Duodenal mucosa (tissue), 2 donors: ENCODE results near the gene TTC39C.

Experiments used
- H3K27ac ChIP-seq: one replicate; pipeline ENCODE4 v1.7.0; 2013; ENCODE audit warnings: low read depth, low read length
- H3K27me3 ChIP-seq, 2 donors: one replicate each; pipeline ENCODE4 v1.7.0; 2013; ENCODE audit warnings: low read length in 2 of 2, control low read depth in 1 of 2; ENCODE audit not compliant: insufficient read depth in 2 of 2, control insufficient read depth in 1 of 2
- H3K36me3 ChIP-seq, 2 donors: one replicate each; pipeline ENCODE4 v1.7.0; 2013; ENCODE audit warnings: low read length in 2 of 2, control low read depth in 1 of 2; ENCODE audit not compliant: insufficient read depth in 2 of 2, control insufficient read depth in 1 of 2
- H3K4me1 ChIP-seq, 2 donors: one replicate each; pipeline ENCODE4 v1.7.0; 2013; ENCODE audit warnings: low read length in 2 of 2, control low read depth in 1 of 2; ENCODE audit not compliant: insufficient read depth in 2 of 2, control insufficient read depth in 1 of 2
- H3K4me3 ChIP-seq, 2 donors: one replicate each; pipeline ENCODE4 v1.7.0; 2013; ENCODE audit warnings: low read length in 2 of 2, low read depth in 1 of 2
- H3K9ac ChIP-seq, 2 donors: one replicate each; pipeline ENCODE4 v1.7.0; 2013; ENCODE audit warnings: low read length in 2 of 2, low read depth in 1 of 2
- H3K9me3 ChIP-seq, 2 donors: one replicate each; pipeline ENCODE4 v1.7.0; 2013; ENCODE audit warnings: low read length in 2 of 2, control low read depth in 1 of 2; ENCODE audit not compliant: control insufficient read depth in 1 of 2

Gene TTC39C

GRCh38 chr18:24153397-24153796, 138.8 kb downstream of the TTC39C start:
- H3K36me3 ChIP-seq, result no peaks in the 10 kb centered on the region
- H3K4me1 ChIP-seq, result no peaks in the 10 kb centered on the region
- H3K4me3 ChIP-seq, result no peak overlapping the region
- H3K9ac ChIP-seq, result no peak overlapping the region
- no peaks in the 10 kb centered on the region for H3K9me3 ChIP-seq
- H3K27ac ChIP-seq, result no peak overlapping the region
- no peaks in the 10 kb centered on the region for H3K27me3 ChIP-seq

GRCh38 chr18:24157855-24158254, 143.3 kb downstream of the TTC39C start:
- no peaks in the 10 kb centered on the region for H3K27me3 ChIP-seq
- peaks cover 4 to 13% of the 10 kb centered on the region in 2 donors for H3K36me3 ChIP-seq
- H3K9ac ChIP-seq, result no peak overlapping the region
- no peak overlapping the region for H3K4me3 ChIP-seq
- no peaks in the 10 kb centered on the region for H3K4me1 ChIP-seq
- H3K9me3 ChIP-seq, result no peaks in the 10 kb centered on the region
- no peak overlapping the region for H3K27ac ChIP-seq

- Histone ChIP-seq H3K27me3 (no peaks in the 10 kb centered on the region), H3K4me3 (no peak overlapping the region), H3K9ac (no peak overlapping the region), H3K36me3 (peaks cover 8 to 19% of the 10 kb centered on the region in 2 donors), H3K27ac (no peak overlapping the region), H3K4me1 (no peaks in the 10 kb centered on the region), H3K9me3 (no peaks in the 10 kb centered on the region)
These were observed 145.5 kb downstream of the TTC39C start for GRCh38 chr18:24160086-24160485.

- H3K36me3 ChIP-seq, result peaks cover 8 to 27% of the 10 kb centered on the region in 2 donors
- no peaks in the 10 kb centered on the region for H3K4me1 ChIP-seq
These were observed 146.8 kb downstream of the TTC39C start for GRCh38 chr18:24161304-24161703.

GRCh38 chr18:24168496-24168895, 153.9 kb downstream of the TTC39C start:
- no peak overlapping the region for H3K27ac ChIP-seq
- no peak overlapping the region for H3K4me3 ChIP-seq
- H3K9ac ChIP-seq, result no peak overlapping the region
- no peaks in the 10 kb centered on the region for H3K9me3 ChIP-seq
- H3K4me1 ChIP-seq, result no peaks in the 10 kb centered on the region
- peaks cover 8 to 33% of the 10 kb centered on the region in 2 donors for H3K36me3 ChIP-seq
- H3K27me3 ChIP-seq, result no peaks in the 10 kb centered on the region

More at GRCh38 chr18:24161304-24161703, 146.8 kb downstream of the TTC39C start:
- H3K27me3 ChIP-seq, result no peaks in the 10 kb centered on the region
- no peak overlapping the region for H3K27ac ChIP-seq
- H3K9ac ChIP-seq, result no peak overlapping the region
- H3K9me3 ChIP-seq, result no peaks in the 10 kb centered on the region
- H3K4me3 ChIP-seq, result no peak overlapping the region

GRCh38 chr18:24170360-24170759, 155.8 kb downstream of the TTC39C start:
- no peak overlapping the region for H3K4me3 ChIP-seq
- H3K27me3 ChIP-seq, result no peaks in the 10 kb centered on the region
- H3K9ac ChIP-seq, result no peak overlapping the region
- no peaks in the 10 kb centered on the region for H3K4me1 ChIP-seq
- peaks cover 3 to 28% of the 10 kb centered on the region in 2 donors for H3K36me3 ChIP-seq
- no peak overlapping the region for H3K27ac ChIP-seq
- no peaks in the 10 kb centered on the region for H3K9me3 ChIP-seq

GRCh38 chr18:24173997-24174396, 159.4 kb downstream of the TTC39C start:
- Histone ChIP-seq H3K27me3 (no peaks in the 10 kb centered on the region), H3K36me3 (peaks cover 0 to 3% of the 10 kb centered on the region in 2 donors), H3K9ac (no peak overlapping the region), H3K4me3 (no peak overlapping the region), H3K4me1 (no peaks in the 10 kb centered on the region), H3K27ac (no peak overlapping the region), H3K9me3 (no peaks in the 10 kb centered on the region)

- H3K9ac ChIP-seq, result no peak overlapping the region
- H3K4me1 ChIP-seq, result no peaks in the 10 kb centered on the region
- no peak overlapping the region for H3K27ac ChIP-seq
- H3K4me3 ChIP-seq, result no peak overlapping the region
- no peaks in the 10 kb centered on the region for H3K9me3 ChIP-seq
- H3K27me3 ChIP-seq, result no peaks in the 10 kb centered on the region
- no peaks in the 10 kb centered on the region for H3K36me3 ChIP-seq
These were observed 162.3 kb downstream of the TTC39C start for GRCh38 chr18:24176727-24177416.

- no peak overlapping the region for H3K27ac ChIP-seq
- no peak overlapping the region for H3K9ac ChIP-seq
- no peaks in the 10 kb centered on the region for H3K9me3 ChIP-seq
- H3K36me3 ChIP-seq, result no peaks in the 10 kb centered on the region
- no peaks in the 10 kb centered on the region for H3K27me3 ChIP-seq
- H3K4me1 ChIP-seq, result no peaks in the 10 kb centered on the region
- H3K4me3 ChIP-seq, result no peak overlapping the region
These were observed 163.1 kb downstream of the TTC39C start for GRCh38 chr18:24177499-24178133.

- H3K4me1 ChIP-seq, result no peaks in the 10 kb centered on the region
- no peaks in the 10 kb centered on the region for H3K36me3 ChIP-seq
- H3K27me3 ChIP-seq, result no peaks in the 10 kb centered on the region
- no peak overlapping the region for H3K4me3 ChIP-seq
- no peak overlapping the region for H3K9ac ChIP-seq
- H3K9me3 ChIP-seq, result no peaks in the 10 kb centered on the region
- no peak overlapping the region for H3K27ac ChIP-seq
These were observed 165.5 kb downstream of the TTC39C start for GRCh38 chr18:24180048-24180447.
